DMS 273 (cell line): ENCODE measurements around the gene STAT5A.
A peak's percentile ranks its signal among the peaks of the same experiment; 100 is the strongest.
"Not testable (repeated sequence)": the region's sequence is repeated elsewhere in the genome, so short reads cannot be mapped to it uniquely, and the experiment has no call there.

Experiments
- DNase-seq: peaks from one replicate; lab custom pipeline; 2025; ENCODE audit not compliant: unreplicated experiment; lab: John Stamatoyannopoulos, UW

STAT5A gene

GRCh38 chr17:42287977-42288802 is at the start of gene STAT5A:
TSS of gene STAT5A (plus strand) at chr17:42288498. CDS start at chr17:42289412, 914 bp downstream.
- DNase-seq: peak; percentile 68

GRCh38 chr17:42239576-42239975 is 48.7 kb upstream of the STAT5A start:
- not testable (repeated sequence) for DNase-seq

DNA sequence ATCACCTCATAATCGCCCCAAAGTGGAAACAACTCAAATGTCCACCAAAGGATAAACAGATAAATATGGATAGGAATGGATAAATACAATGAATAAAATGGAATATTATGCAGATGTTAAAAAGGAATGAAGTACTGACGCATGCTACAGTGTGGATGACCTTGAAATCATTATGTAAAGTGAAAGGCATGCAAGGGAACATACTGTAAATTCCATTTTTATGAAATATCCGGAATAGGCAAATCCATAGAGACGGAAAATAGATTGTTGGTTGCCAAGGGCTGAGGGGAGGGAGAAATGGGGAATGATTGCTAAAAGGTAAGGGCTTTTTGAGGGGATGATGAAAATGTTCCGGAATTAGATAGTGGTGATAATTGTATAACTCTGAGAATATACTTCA is 48.1 kb upstream of the STAT5A start:
- no peak for DNase-seq

GRCh38 chr17:42240863-42241262 is 47.4 kb upstream of the STAT5A start:
- DNase-seq: not testable (repeated sequence)

DNA sequence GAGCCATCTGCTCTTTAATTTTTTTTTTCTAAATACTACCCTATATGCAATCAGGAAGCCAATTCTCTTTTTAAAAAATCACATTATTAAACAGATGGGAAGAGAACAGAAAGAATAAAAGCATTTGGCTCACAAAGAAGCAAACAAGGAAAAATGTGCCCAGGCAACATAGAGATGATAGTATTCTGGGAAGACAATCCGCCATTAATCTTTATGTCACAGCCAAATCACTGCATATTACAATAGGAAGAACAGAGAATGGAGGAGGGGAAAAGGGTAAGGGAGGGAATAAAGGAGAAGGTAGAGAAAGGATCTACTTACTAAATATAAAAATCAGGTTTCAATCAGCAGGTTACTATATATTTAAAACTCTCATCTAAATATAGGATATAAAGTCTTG is 46.4 kb upstream of the STAT5A start:
- no peak for DNase-seq

DNA sequence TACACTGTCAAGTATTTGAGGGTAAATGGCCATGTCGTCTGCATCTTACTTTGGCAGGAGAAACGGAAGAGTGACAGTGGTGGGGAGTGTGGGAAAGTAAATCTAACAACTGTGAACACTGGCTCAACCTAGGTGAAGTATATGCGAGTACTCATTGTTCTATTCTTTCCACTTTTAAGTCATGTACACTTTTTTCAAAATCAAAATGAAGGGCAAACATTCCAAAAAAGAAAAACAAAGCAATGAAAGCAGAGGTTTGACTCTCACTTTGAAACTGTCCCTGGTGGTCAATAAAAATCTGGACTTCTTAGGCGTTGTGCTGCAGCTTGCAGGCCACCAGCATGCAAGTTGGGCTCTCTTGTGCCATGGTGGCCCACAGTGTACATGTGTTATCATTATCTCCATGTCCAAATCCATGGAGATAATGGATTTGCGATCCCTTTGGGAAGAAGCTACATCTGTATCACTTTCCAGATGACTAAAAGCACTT is 44.8 kb upstream of the STAT5A start:
- no peak for DNase-seq

- DNase-seq: not testable (repeated sequence)
Measured at GRCh38 chr17:42244116-42244515, 44.2 kb upstream of the STAT5A start.

DNA sequence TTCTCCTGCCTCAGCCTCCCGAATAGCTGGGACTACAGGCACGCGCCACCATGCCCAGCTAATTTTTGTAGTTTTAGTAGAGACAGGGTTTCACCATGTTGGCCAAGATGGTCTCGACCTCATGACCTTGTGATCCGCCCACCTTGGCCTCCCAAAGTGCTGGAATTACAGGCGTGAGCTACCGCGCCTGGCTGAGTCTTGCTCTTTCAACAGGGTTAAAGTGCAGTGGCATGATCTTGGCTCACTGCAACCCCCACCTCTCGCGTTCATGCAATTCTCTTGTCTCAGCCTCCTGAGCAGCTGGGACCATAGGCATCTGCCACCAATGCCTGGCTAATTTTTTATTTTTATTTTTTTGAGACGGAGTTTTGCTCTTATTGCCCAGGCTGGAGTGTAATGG is 43.1 kb upstream of the STAT5A start:
- not testable (repeated sequence) for DNase-seq

DNA sequence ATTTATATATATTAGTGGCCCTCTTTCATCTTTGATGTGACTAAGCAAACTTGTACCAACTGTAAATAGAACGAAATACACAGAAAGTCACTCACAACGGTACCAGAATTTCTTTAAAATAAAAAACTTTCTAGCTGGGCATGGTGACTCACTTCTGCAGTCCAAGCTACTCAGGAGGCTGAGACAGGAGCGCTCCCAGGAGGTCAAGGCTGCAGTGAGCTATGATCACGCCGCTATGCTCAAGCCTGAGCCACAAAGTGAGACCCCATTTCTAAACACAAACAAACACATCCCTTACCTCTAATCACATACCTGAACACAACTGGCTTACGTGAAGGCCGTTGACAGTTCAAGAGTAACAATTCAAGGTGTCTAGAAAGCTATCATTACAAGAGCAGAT is 41.8 kb upstream of the STAT5A start:
- DNase-seq: no peak

DNA sequence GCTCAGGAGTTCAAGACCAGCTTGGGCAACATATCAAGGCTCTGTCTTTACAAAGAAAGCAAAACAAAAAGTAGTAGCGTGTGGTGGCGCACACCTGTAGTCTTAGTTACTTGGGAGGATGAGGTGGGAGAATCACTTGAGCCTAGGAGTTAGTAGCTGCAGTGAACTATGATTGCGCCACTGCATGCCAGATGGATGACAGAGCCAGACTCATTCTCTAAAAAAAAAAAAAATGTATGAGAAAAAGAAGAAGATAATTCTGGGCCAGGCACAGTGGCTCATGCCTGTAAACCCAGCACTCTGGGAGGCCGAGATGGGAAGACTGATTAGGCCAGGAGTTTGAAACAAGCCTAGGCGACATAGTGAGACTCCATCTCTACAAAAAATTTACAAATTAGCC is 40.6 kb upstream of the STAT5A start:
- no peak for DNase-seq

- DNase-seq: peak; percentile 92
Measured at GRCh38 chr17:42248351-42249179, 39.7 kb upstream of the STAT5A start.

GRCh38 chr17:42249681-42250446 is 38.4 kb upstream of the STAT5A start:
- no peak for DNase-seq

GRCh38 chr17:42251115-42251514 is 37.2 kb upstream of the STAT5A start:
- DNase-seq: no peak

GRCh38 chr17:42252597-42253550 is 35.4 kb upstream of the STAT5A start:
- peak; percentile 44 for DNase-seq

GRCh38 chr17:42253578-42253977 is 34.7 kb upstream of the STAT5A start:
- no peak for DNase-seq

GRCh38 chr17:42255445-42255844 is 32.9 kb upstream of the STAT5A start:
- no peak for DNase-seq

GRCh38 chr17:42260318-42260717 is 28.0 kb upstream of the STAT5A start:
- no peak for DNase-seq

- not testable (repeated sequence) for DNase-seq
Measured at GRCh38 chr17:42264366-42264765, 23.9 kb upstream of the STAT5A start.

DNA sequence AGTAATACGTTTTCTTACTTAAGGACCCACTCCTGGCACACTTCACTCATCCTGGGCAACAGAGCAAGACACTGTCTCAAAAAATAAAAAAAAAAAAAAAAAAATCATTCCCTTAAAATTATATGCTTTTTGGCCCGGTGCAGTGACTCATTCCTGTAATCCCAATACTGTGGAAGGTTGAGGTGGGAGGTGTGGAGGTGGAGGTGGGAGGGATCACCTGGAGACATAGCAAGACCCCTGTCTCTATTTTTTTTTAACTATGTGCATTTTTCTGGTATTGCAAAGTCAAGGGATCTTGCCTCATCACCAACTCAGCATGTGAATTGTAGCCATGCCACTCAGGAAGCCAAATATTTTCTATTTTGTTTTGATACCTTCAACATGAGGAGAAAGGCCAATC is 21.8 kb upstream of the STAT5A start:
- DNase-seq: no peak
